ENCODE measurements around the gene TCF7. TPM values are rescaled to one million over a fixed set of nuclear protein-coding genes. Genes with fewer than 3 reads are reported as not detected.

The TCF7 gene
- total and polyA plus RNA-seq, 5 experiments from 2014 or later: 207 to 911 (median 600) TPM

GRCh38 chr5:134116789-134117761, 2.6 kb downstream of the TCF7 start:
- Mint-ChIP-seq H3K27me3 (peaks cover 0 to 3% (median 0%) of the 10 kb centered on the region in 5 donors), H3K4me3 (peak overlapping the region; percentile 93 to 100 (median 98)), H3K27ac (peak overlapping the region; percentile 53 to 99 (median 96)), H3K36me3 (peaks cover 32 to 67% (median 64%) of the 10 kb centered on the region in 3 donors), H3K4me1 (peaks cover 34 to 72% (median 51%) of the 10 kb centered on the region in 4 donors), H3K9me3 (no peaks in the 10 kb centered on the region)
- POLR2A ChIA-PET: interaction anchor here (0.9 to 1.9 kb wide), 3 partner anchors 56 to 112 kb away, joined by 3 to 5 read pairs (median 3); no protein-coding TSS in a partner anchor
- no peak for ATAC-seq
- peak in 3 of 10 donors; percentile 25 to 58 (median 55) for DNase-seq

GRCh38 chr5:134118212-134118835, 3.8 kb downstream of the TCF7 start:
- Mint-ChIP-seq H3K36me3 (peaks cover 32 to 77% (median 67%) of the 10 kb centered on the region in 3 donors), H3K27ac (peak overlapping the region; percentile 53 to 99 (median 94)), H3K4me1 (peaks cover 34 to 72% (median 51%) of the 10 kb centered on the region in 4 donors), H3K27me3 (no peaks in the 10 kb centered on the region), H3K4me3 (peak overlapping the region; percentile 93 to 100 (median 98)), H3K9me3 (no peaks in the 10 kb centered on the region)
- POLR2A ChIA-PET: interaction anchor here (1.2 to 1.9 kb wide), 3 partner anchors 55 to 113 kb away, joined by 3 to 9 read pairs (median 5); partner anchors contain the start of gene SKP1
- DNase-seq (peak in 1 of 10 donors; percentile 15), ATAC-seq (no peak)

- no peak for ATAC-seq
- Mint-ChIP-seq H3K4me1 (peaks cover 34 to 78% (median 56%) of the 10 kb centered on the region in 4 donors), H3K4me3 (peak overlapping the region; percentile 93 to 100 (median 98)), H3K9me3 (no peaks in the 10 kb centered on the region), H3K36me3 (peaks cover 32 to 89% (median 72%) of the 10 kb centered on the region in 3 donors), H3K27me3 (no peaks in the 10 kb centered on the region), H3K27ac (peak overlapping the region; percentile 91 to 99 (median 96))
- no peak for DNase-seq
- POLR2A ChIA-PET: interaction anchor here (1.9 kb wide), 1 partner anchor 57 kb away, joined by 9 read pairs; the partner anchor contains the start of gene SKP1
Measured at GRCh38 chr5:134119720-134120119, 5.2 kb downstream of the TCF7 start.

GRCh38 chr5:134120386-134121138, 6.1 kb downstream of the TCF7 start:
- peaks cover 37 to 86% (median 65%) of the 10 kb centered on the region in 4 donors for H3K4me1 Mint-ChIP-seq
- no peaks in the 10 kb centered on the region for H3K27me3 Mint-ChIP-seq
- DNase-seq: peak in 1 of 10 donors; percentile 7
- ATAC-seq: no peak
- H3K9me3 Mint-ChIP-seq: no peaks in the 10 kb centered on the region
- POLR2A ChIA-PET: interaction anchor here (0.6 to 1.1 kb wide), 3 partner anchors 55 to 859 kb away, joined by 4 to 5 read pairs (median 4); no protein-coding TSS in a partner anchor
- H3K36me3 Mint-ChIP-seq: peaks cover 32 to 94% (median 73%) of the 10 kb centered on the region in 3 donors
- H3K4me3 Mint-ChIP-seq: peak overlapping the region; percentile 93 to 100 (median 98)
- H3K27ac Mint-ChIP-seq: peak overlapping the region; percentile 91 to 99 (median 96)

- no peaks in the 10 kb centered on the region for H3K27me3 Mint-ChIP-seq
- DNase-seq (peak; percentile 41 to 90 (median 75)), ATAC-seq (peak; percentile 61 to 77)
- H3K27ac Mint-ChIP-seq: peak overlapping the region; percentile 91 to 99 (median 97)
- POLR2A ChIA-PET: interaction anchor here (1.2 kb wide), 2 partner anchors 54 to 103 kb away, joined by 3 to 5 read pairs; partner anchors contain the start of genes PPP2CA and SKP1
- H3K4me3 Mint-ChIP-seq: peak overlapping the region; percentile 93 to 100 (median 98)
- H3K36me3 Mint-ChIP-seq: peaks cover 20 to 94% (median 68%) of the 10 kb centered on the region in 3 donors
- peaks cover 47 to 94% (median 79%) of the 10 kb centered on the region in 4 donors for H3K4me1 Mint-ChIP-seq
- no peaks in the 10 kb centered on the region for H3K9me3 Mint-ChIP-seq
Measured at GRCh38 chr5:134122530-134122929, 8.0 kb downstream of the TCF7 start.

GRCh38 chr5:134123360-134123759, 8.9 kb downstream of the TCF7 start:
- DNase-seq (no peak), ATAC-seq (no peak)
- H3K36me3 Mint-ChIP-seq: peaks cover 14 to 94% (median 68%) of the 10 kb centered on the region in 3 donors
- H3K27ac Mint-ChIP-seq: peak overlapping the region; percentile 91 to 99 (median 97)
- H3K4me1 Mint-ChIP-seq: peaks cover 50 to 97% (median 84%) of the 10 kb centered on the region in 4 donors
- peak overlapping the region; percentile 93 to 100 (median 98) for H3K4me3 Mint-ChIP-seq
- POLR2A ChIA-PET: interaction anchor here (1.2 to 3.3 kb wide), 2 partner anchors 54 to 102 kb away, joined by 3 to 12 read pairs; partner anchors contain the start of genes PPP2CA and SKP1
- H3K9me3 Mint-ChIP-seq: no peaks in the 10 kb centered on the region
- no peaks in the 10 kb centered on the region for H3K27me3 Mint-ChIP-seq

GRCh38 chr5:134124289-134125038, 10.0 kb downstream of the TCF7 start:
- DNase-seq (peak in 8 of 10 donors; percentile 53 to 82 (median 63)), ATAC-seq (peak; percentile 26 to 42)
- Mint-ChIP-seq H3K4me1 (peaks cover 51 to 100% (median 91%) of the 10 kb centered on the region in 4 donors), H3K27me3 (no peaks in the 10 kb centered on the region), H3K36me3 (peaks cover 9 to 92% (median 65%) of the 10 kb centered on the region in 3 donors), H3K4me3 (peak overlapping the region; percentile 93 to 100 (median 98)), H3K27ac (peak overlapping the region; percentile 91 to 99 (median 97)), H3K9me3 (no peaks in the 10 kb centered on the region)
- POLR2A ChIA-PET: interaction anchor here (0.5 to 3.3 kb wide), 4 partner anchors 52 to 759 kb away, joined by 3 to 12 read pairs (median 6); partner anchors contain the start of genes C5orf24, JADE2 and SKP1

- DNase-seq (no peak), ATAC-seq (no peak)
- H3K4me3 Mint-ChIP-seq: peak overlapping the region; percentile 93 to 100 (median 98)
- H3K27ac Mint-ChIP-seq: peak overlapping the region; percentile 91 to 99 (median 97)
- H3K27me3 Mint-ChIP-seq: no peaks in the 10 kb centered on the region
- H3K36me3 Mint-ChIP-seq: peaks cover 3 to 92% (median 61%) of the 10 kb centered on the region in 3 donors
- peaks cover 47 to 100% (median 91%) of the 10 kb centered on the region in 4 donors for H3K4me1 Mint-ChIP-seq
- POLR2A ChIA-PET: interaction anchor here (0.6 to 3.3 kb wide), 3 partner anchors 52 to 401 kb away, joined by 3 to 12 read pairs (median 4); partner anchors contain the start of genes JADE2 and SKP1
- no peaks in the 10 kb centered on the region for H3K9me3 Mint-ChIP-seq
Measured at GRCh38 chr5:134125039-134126015, 10.8 kb downstream of the TCF7 start.

GRCh38 chr5:134127376-134127861, 12.9 kb downstream of the TCF7 start:
- no peak for ATAC-seq

More at GRCh38 chr5:134127376-134127861, 12.9 kb downstream of the TCF7 start:
- H3K27me3 Mint-ChIP-seq: no peaks in the 10 kb centered on the region
- peak overlapping the region; percentile 91 to 99 (median 97) for H3K27ac Mint-ChIP-seq
- H3K4me1 Mint-ChIP-seq: peaks cover 54 to 100% (median 96%) of the 10 kb centered on the region in 4 donors
- peaks cover 3 to 93% (median 52%) of the 10 kb centered on the region in 3 donors for H3K36me3 Mint-ChIP-seq
- POLR2A ChIA-PET: interaction anchor here (1.0 kb wide), 1 partner anchor 122 kb away, joined by 3 read pairs; the partner anchor contains the start of gene VDAC1
- peak overlapping the region; percentile 93 to 100 (median 98) for H3K4me3 Mint-ChIP-seq
- DNase-seq: peak in 3 of 10 donors; percentile 44 to 73 (median 70)
- no peaks in the 10 kb centered on the region for H3K9me3 Mint-ChIP-seq

Measured in naive thymus-derived CD8-positive, alpha-beta T cell (primary cell).